NCI-H774 (cell line): ENCODE data around the gene ASB2.

Source experiments
- DNase-seq: peaks from one replicate; lab custom pipeline; 2025; lab: John Stamatoyannopoulos, UW

Gene ASB2

GRCh38 chr14:93946541-93947090 lies 29.8 kb downstream of the ASB2 start:
- no peak for DNase-seq

- no peak for DNase-seq
Measured at GRCh38 chr14:93946104-93946503, 30.3 kb downstream of the ASB2 start.

GRCh38 chr14:93945070-93945399 lies 31.3 kb downstream of the ASB2 start:
- no peak for DNase-seq

GRCh38 chr14:93944348-93945069 lies 31.9 kb downstream of the ASB2 start:
- DNase-seq: no peak

- no peak for DNase-seq
Measured at GRCh38 chr14:93943930-93944329, 32.4 kb downstream of the ASB2 start.

- no peak for DNase-seq
Measured at GRCh38 chr14:93943052-93943451, 33.3 kb downstream of the ASB2 start.

- peak; percentile 92 for DNase-seq
Measured at GRCh38 chr14:93941293-93941910, 35.0 kb downstream of the ASB2 start.

GRCh38 chr14:93940437-93940836 lies 35.9 kb downstream of the ASB2 start:
- DNase-seq: no peak

- peak; percentile 87 for DNase-seq
Measured at GRCh38 chr14:93939304-93940229, 36.8 kb downstream of the ASB2 start.

- DNase-seq: no peak
Measured at GRCh38 chr14:93938751-93939303, 37.5 kb downstream of the ASB2 start.

- DNase-seq: no peak
Measured at GRCh38 chr14:93937519-93937918, 38.9 kb downstream of the ASB2 start.

GRCh38 chr14:93936926-93937325 lies 39.4 kb downstream of the ASB2 start:
- no peak for DNase-seq

GRCh38 chr14:93936245-93936644 lies 40.1 kb downstream of the ASB2 start:
- DNase-seq: no peak

- no peak for DNase-seq
Measured at GRCh38 chr14:93935213-93935612, 41.2 kb downstream of the ASB2 start.

GRCh38 chr14:93932642-93933041 lies 43.7 kb downstream of the ASB2 start:
- no peak for DNase-seq

- DNase-seq: no peak
Measured at GRCh38 chr14:93930989-93931307, 45.4 kb downstream of the ASB2 start.

- no peak for DNase-seq
Measured at GRCh38 chr14:93930296-93930988, 45.9 kb downstream of the ASB2 start.

- DNase-seq: no peak
Measured at GRCh38 chr14:93929657-93930056, 46.7 kb downstream of the ASB2 start.

- no peak for DNase-seq
Measured at GRCh38 chr14:93929048-93929535, 47.3 kb downstream of the ASB2 start.

GRCh38 chr14:93928184-93929047 lies 48.0 kb downstream of the ASB2 start:
- DNase-seq: no peak

- no peak for DNase-seq
Measured at GRCh38 chr14:93927800-93928145, 48.6 kb downstream of the ASB2 start.
